ENCODE results near the gene IARS1. TPM values are rescaled to one million over a fixed set of nuclear protein-coding genes. Genes with fewer than 3 reads are reported as not detected.

The IARS1 gene
- total and polyA plus RNA-seq, 2 of the 4 experiments (the other 2 are of a cell fraction), result 85.3 to 414 TPM

DNA sequence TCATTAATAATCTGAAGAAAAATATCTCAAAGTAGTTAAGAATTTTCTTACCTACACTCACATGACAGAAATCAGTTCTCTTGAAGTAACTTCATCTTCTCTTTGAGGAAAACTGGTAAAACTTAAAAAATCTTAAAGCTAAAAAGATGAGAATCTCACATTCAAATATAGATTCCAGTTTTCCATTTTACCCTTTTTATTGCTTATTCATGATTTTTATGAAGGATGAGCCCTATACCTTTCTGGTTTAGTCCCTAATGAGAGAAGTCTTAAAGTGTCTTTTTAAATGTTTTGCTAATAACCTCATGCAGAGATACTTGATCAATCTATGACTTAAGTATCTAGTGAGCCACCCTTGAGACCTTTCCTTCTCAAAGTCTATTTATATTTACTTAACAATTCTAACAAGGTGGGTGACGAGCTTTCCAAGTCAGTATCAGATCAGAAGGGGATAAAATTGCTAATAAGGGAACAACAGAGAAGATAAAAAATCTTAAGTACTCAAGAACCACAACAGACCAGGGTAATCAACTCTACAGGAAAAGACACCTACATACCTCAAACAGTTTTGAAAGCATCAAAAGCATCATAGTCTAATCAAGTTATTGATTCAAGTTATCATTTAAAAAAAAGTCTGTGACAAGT, 2.6 kb downstream of the IARS1 start:
- CTCF ChIA-PET, result no interaction called here
- in situ Hi-C loops (cut with MboI; ENCODE audit: low sequenced_read_pairs), result loop anchor here (5.0 to 10.0 kb wide), 2 partner anchors 44 to 156 kb away; no protein-coding TSS in a partner anchor
- no peak overlapping the region for H3K4me3 ChIP-seq (ENCODE audit: insufficient read depth, low read depth, low read length)

More for the DNA sequence above, 2.6 kb downstream of the IARS1 start:
- H4K5ac ChIP-seq (ENCODE audit: low read depth, low read length), result no peak overlapping the region
- no peak overlapping the region for H3K23ac ChIP-seq (ENCODE audit: low read depth, low read length)
- intact Hi-C loops (cut with micrococcal nuclease), result no loop called here
- no peak overlapping the region for H2AK9ac ChIP-seq (replicated peaks; ENCODE audit: low read depth, low read length, poor library complexity)
- no CpG with 5 or more reads among the region's 1 CpG for WGBS, 2 experiments (ENCODE audit: extremely low coverage in 2 of 2, insufficient read length in 1 of 2)
- H3K9me1 ChIP-seq (ENCODE audit: insufficient read depth, low read length), result peaks cover 4% of the 10 kb centered on the region
- no peak overlapping the region for H3K18ac ChIP-seq (ENCODE audit: low read depth, low read length)
- H3K4ac ChIP-seq (ENCODE audit: low read depth, low read length), result no peak overlapping the region
- no peak overlapping the region for H4K91ac ChIP-seq (ENCODE audit: insufficient read depth, low read depth, low read length)
- no peak for DNase-seq
- peaks cover 12% of the 10 kb centered on the region for H3K36me3 ChIP-seq (ENCODE audit: control insufficient read depth, insufficient read depth, low read length)
- no peak overlapping the region for H2AFZ ChIP-seq (replicated peaks; ENCODE audit: low read length, poor library complexity)
- no peak overlapping the region for H3K27ac ChIP-seq (ENCODE audit: insufficient read depth, low read length)
- POLR2A ChIA-PET (ENCODE audit: unreplicated experiment), result interaction anchor here (0.8 kb wide), 1 partner anchor 45 kb away, joined by 3 read pairs; no protein-coding TSS in a partner anchor
- peaks cover under 1 to 44% of the 10 kb centered on the region in 2 experiments; a peak in 3 of 4 replicates for H3K79me1 ChIP-seq (ENCODE audit: low read depth in 1 of 2, low read length in 2 of 2)
- no peak overlapping the region for H3K14ac ChIP-seq (replicated peaks; ENCODE audit: low read depth, low read length)
- peaks cover 6% of the 10 kb centered on the region for H3K4me1 ChIP-seq (ENCODE audit: control insufficient read depth, insufficient read depth, low read length)
- H3K56ac ChIP-seq (ENCODE audit: extremely low read depth, insufficient read depth, low read length), result no peak overlapping the region
- no peak overlapping the region for H4K8ac ChIP-seq (ENCODE audit: low read depth in 2 of 2, low read length in 2 of 2)
- no peak overlapping the region for H2BK15ac ChIP-seq (ENCODE audit: low read depth, low read length)
- H2BK20ac ChIP-seq (ENCODE audit: low read depth, low read length), result no peak overlapping the region
- BruUV-seq (replicated peaks), result no TSS peak
- H2BK5ac ChIP-seq (ENCODE audit: low read depth, low read length, poor library complexity, severe bottlenecking), result no peak overlapping the region
- no peak overlapping the region for H2BK120ac ChIP-seq (ENCODE audit: low read depth, low read length)
- H2AK5ac ChIP-seq (ENCODE audit: low read depth, low read length), result no peak overlapping the region
- TF ChIP-seq ELK1 (IDR thresholded peaks at IDR 0.05; ENCODE audit: borderline replicate concordance, low read depth, low read length), result no peak
- TF ChIP-seq MAZ (IDR thresholded peaks at IDR 0.05; ENCODE audit: borderline replicate concordance, low read depth, low read length), result no peak
- no peak for TF ChIP-seq POLR2A (IDR thresholded peaks at IDR 0.05; ENCODE audit: low read depth, low read length)
- no peak for TF ChIP-seq CHD1 (IDR thresholded peaks at IDR 0.05; ENCODE audit: low read depth, low read length)
- TF ChIP-seq RFX5 (IDR thresholded peaks at IDR 0.05; ENCODE audit: low read depth, low read length), result no peak
- TF ChIP-seq NFE2L2 (IDR thresholded peaks at IDR 0.05; ENCODE audit: low read depth, low read length), result no peak
- no peak for TF ChIP-seq CEBPB (IDR thresholded peaks at IDR 0.05; ENCODE audit: low read depth, low read length)
- TF ChIP-seq MXI1 (IDR thresholded peaks at IDR 0.05; ENCODE audit: borderline replicate concordance, low read depth, low read length), result no peak
- TF ChIP-seq, protein P1, sequence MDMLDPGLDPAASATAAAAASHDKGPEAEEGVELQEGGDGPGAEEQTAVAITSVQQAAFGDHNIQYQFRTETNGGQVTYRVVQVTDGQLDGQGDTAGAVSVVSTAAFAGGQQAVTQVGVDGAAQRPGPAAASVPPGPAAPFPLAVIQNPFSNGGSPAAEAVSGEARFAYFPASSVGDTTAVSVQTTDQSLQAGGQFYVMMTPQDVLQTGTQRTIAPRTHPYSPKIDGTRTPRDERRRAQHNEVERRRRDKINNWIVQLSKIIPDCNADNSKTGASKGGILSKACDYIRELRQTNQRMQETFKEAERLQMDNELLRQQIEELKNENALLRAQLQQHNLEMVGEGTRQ (IDR thresholded peaks at IDR 0.05; ENCODE audit: low read depth, low read length), result no peak
- TF ChIP-seq MAFK (IDR thresholded peaks at IDR 0.05; ENCODE audit: low read depth, low read length), result no peak
- TF ChIP-seq, protein P2, sequence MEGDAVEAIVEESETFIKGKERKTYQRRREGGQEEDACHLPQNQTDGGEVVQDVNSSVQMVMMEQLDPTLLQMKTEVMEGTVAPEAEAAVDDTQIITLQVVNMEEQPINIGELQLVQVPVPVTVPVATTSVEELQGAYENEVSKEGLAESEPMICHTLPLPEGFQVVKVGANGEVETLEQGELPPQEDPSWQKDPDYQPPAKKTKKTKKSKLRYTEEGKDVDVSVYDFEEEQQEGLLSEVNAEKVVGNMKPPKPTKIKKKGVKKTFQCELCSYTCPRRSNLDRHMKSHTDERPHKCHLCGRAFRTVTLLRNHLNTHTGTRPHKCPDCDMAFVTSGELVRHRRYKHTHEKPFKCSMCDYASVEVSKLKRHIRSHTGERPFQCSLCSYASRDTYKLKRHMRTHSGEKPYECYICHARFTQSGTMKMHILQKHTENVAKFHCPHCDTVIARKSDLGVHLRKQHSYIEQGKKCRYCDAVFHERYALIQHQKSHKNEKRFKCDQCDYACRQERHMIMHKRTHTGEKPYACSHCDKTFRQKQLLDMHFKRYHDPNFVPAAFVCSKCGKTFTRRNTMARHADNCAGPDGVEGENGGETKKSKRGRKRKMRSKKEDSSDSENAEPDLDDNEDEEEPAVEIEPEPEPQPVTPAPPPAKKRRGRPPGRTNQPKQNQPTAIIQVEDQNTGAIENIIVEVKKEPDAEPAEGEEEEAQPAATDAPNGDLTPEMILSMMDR (conservative IDR thresholded peaks at IDR 0.05; ENCODE audit: low read depth, low read length), result no peak
- TF ChIP-seq BHLHE40 (IDR thresholded peaks at IDR 0.05; ENCODE audit: low read depth, low read length), result no peak
- dilution Hi-C loops (cut with HindIII; ENCODE audit: low sequenced_read_pairs, unreplicated experiment), result no loop called here
- H3K4me2 ChIP-seq (ENCODE audit: low read depth, low read length), result peak overlapping the region; percentile 32; the same call in 1 of the 2 replicates
- ATAC-seq (ENCODE audit: low read depth), result no peak
- H3K27me3 ChIP-seq (ENCODE audit: control insufficient read depth, insufficient read depth, low read length), result no peaks in the 10 kb centered on the region
- peaks cover 35% of the 10 kb centered on the region; the same call in 1 of the 2 replicates for H4K20me1 ChIP-seq (ENCODE audit: insufficient read depth, low read length)
- no peak overlapping the region for H3K9ac ChIP-seq (ENCODE audit: low read depth, low read length)
- no peaks in the 10 kb centered on the region for H3K9me3 ChIP-seq (ENCODE audit: control insufficient read depth, insufficient read depth, low read length)
